GM12892 (cell line): ENCODE measurements around the gene BMP3.

Experiments used
- POLR2A ChIP-seq: IDR thresholded peaks from 2 replicates; pipeline ENCODE4 v1.6.1; 2011; ENCODE audit warnings: low read depth, low read length, control low read depth
- POLR2AphosphoS5 ChIP-seq: IDR thresholded peaks from 2 replicates; pipeline ENCODE4 v1.6.1; 2011; ENCODE audit warnings: low read depth, low read length, control low read depth

DNA sequence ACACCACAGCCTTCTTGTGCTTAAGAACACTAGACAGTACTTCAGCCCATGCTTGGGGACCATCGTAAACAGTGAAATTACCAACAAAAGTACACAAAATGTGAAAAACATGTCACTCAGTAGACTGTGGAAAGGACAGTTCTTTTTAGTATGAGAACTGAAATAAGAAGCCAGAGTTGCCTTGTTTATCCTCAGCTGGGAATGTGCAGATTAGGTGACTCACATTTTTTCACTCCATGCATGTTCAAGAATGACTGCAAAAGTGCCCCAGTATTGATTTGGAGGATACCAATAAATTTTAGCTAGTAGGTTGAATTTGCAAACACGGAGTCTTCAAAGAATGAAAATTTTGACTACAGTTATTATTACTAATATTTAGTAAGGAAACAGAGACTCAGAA lies 23.1 kb upstream of the BMP3 start:
- no peak for TF ChIP-seq POLR2AphosphoS5
- TF ChIP-seq POLR2A: no peak
